ENCODE data around the gene PXK.

The PXK gene

GRCh38 chr3:58342676-58343075 is 10.0 kb downstream of the PXK start:
- H3K9me3 ChIP-seq (ENCODE audit: low read length), result no peaks in the 10 kb centered on the region
- no peak overlapping the region for H2AFZ ChIP-seq (ENCODE audit: low read depth, low read length)
- H3K36me3 ChIP-seq (ENCODE audit: insufficient read depth, low read length), result no peaks in the 10 kb centered on the region
- H3K4me1 ChIP-seq (ENCODE audit: insufficient read depth, low read length), result no peaks in the 10 kb centered on the region
- no peaks in the 10 kb centered on the region for H3K27me3 ChIP-seq (ENCODE audit: insufficient read depth, low read length)
- no peak overlapping the region for H3K4me3 ChIP-seq (ENCODE audit: low read length)

- Histone ChIP-seq H3K27me3 (ENCODE audit: insufficient read depth, low read length) (no peaks in the 10 kb centered on the region), H2AFZ (ENCODE audit: low read depth, low read length) (no peak overlapping the region), H3K36me3 (ENCODE audit: insufficient read depth, low read length) (no peaks in the 10 kb centered on the region)
Measured at GRCh38 chr3:58345457-58345856, 12.8 kb downstream of the PXK start.

GRCh38 chr3:58346368-58346767 is 13.7 kb downstream of the PXK start:
- no peak overlapping the region for H3K4me3 ChIP-seq (ENCODE audit: low read length)
- H3K27me3 ChIP-seq (ENCODE audit: insufficient read depth, low read length), result no peaks in the 10 kb centered on the region
- H2AFZ ChIP-seq (ENCODE audit: low read depth, low read length), result no peak overlapping the region
- no peaks in the 10 kb centered on the region for H3K4me1 ChIP-seq (ENCODE audit: insufficient read depth, low read length)
- H3K9me3 ChIP-seq (ENCODE audit: low read length), result no peaks in the 10 kb centered on the region
- H3K36me3 ChIP-seq (ENCODE audit: insufficient read depth, low read length), result no peaks in the 10 kb centered on the region

More at GRCh38 chr3:58345457-58345856, 12.8 kb downstream of the PXK start:
- no peaks in the 10 kb centered on the region for H3K4me1 ChIP-seq (ENCODE audit: insufficient read depth, low read length)
- no peaks in the 10 kb centered on the region for H3K9me3 ChIP-seq (ENCODE audit: low read length)
- no peak overlapping the region for H3K4me3 ChIP-seq (ENCODE audit: low read length)

- H3K4me1 ChIP-seq (ENCODE audit: insufficient read depth, low read length), result no peaks in the 10 kb centered on the region
- no peaks in the 10 kb centered on the region for H3K9me3 ChIP-seq (ENCODE audit: low read length)
- H3K4me3 ChIP-seq (ENCODE audit: low read length), result no peak overlapping the region
- no peak overlapping the region for H2AFZ ChIP-seq (ENCODE audit: low read depth, low read length)
- no peaks in the 10 kb centered on the region for H3K36me3 ChIP-seq (ENCODE audit: insufficient read depth, low read length)
- no peaks in the 10 kb centered on the region for H3K27me3 ChIP-seq (ENCODE audit: insufficient read depth, low read length)
Measured at GRCh38 chr3:58347984-58348383, 15.3 kb downstream of the PXK start.

GRCh38 chr3:58349792-58350626 is 17.3 kb downstream of the PXK start:
- H2AFZ ChIP-seq (ENCODE audit: low read depth, low read length), result no peak overlapping the region
- no peak overlapping the region for H3K4me3 ChIP-seq (ENCODE audit: low read length)
- no peaks in the 10 kb centered on the region for H3K27me3 ChIP-seq (ENCODE audit: insufficient read depth, low read length)
- no peaks in the 10 kb centered on the region for H3K9me3 ChIP-seq (ENCODE audit: low read length)
- H3K36me3 ChIP-seq (ENCODE audit: insufficient read depth, low read length), result no peaks in the 10 kb centered on the region
- H3K4me1 ChIP-seq (ENCODE audit: insufficient read depth, low read length), result no peaks in the 10 kb centered on the region

- Histone ChIP-seq H3K36me3 (ENCODE audit: insufficient read depth, low read length) (no peaks in the 10 kb centered on the region), H3K4me3 (ENCODE audit: low read length) (no peak overlapping the region)
Measured at GRCh38 chr3:58350627-58351013, 17.9 kb downstream of the PXK start.

GRCh38 chr3:58351920-58352319 is 19.2 kb downstream of the PXK start:
- H2AFZ ChIP-seq (ENCODE audit: low read depth, low read length), result no peak overlapping the region
- H3K4me3 ChIP-seq (ENCODE audit: low read length), result no peak overlapping the region
- no peaks in the 10 kb centered on the region for H3K27me3 ChIP-seq (ENCODE audit: insufficient read depth, low read length)
- H3K4me1 ChIP-seq (ENCODE audit: insufficient read depth, low read length), result no peaks in the 10 kb centered on the region
- H3K36me3 ChIP-seq (ENCODE audit: insufficient read depth, low read length), result no peaks in the 10 kb centered on the region
- no peaks in the 10 kb centered on the region for H3K9me3 ChIP-seq (ENCODE audit: low read length)

More at GRCh38 chr3:58350627-58351013, 17.9 kb downstream of the PXK start:
- no peaks in the 10 kb centered on the region for H3K4me1 ChIP-seq (ENCODE audit: insufficient read depth, low read length)
- no peaks in the 10 kb centered on the region for H3K27me3 ChIP-seq (ENCODE audit: insufficient read depth, low read length)
- no peaks in the 10 kb centered on the region for H3K9me3 ChIP-seq (ENCODE audit: low read length)
- H2AFZ ChIP-seq (ENCODE audit: low read depth, low read length), result no peak overlapping the region

- Histone ChIP-seq H3K27me3 (ENCODE audit: insufficient read depth, low read length) (no peaks in the 10 kb centered on the region), H3K4me1 (ENCODE audit: insufficient read depth, low read length) (no peaks in the 10 kb centered on the region), H3K36me3 (ENCODE audit: insufficient read depth, low read length) (no peaks in the 10 kb centered on the region), H2AFZ (ENCODE audit: low read depth, low read length) (no peak overlapping the region), H3K9me3 (ENCODE audit: low read length) (no peaks in the 10 kb centered on the region), H3K4me3 (ENCODE audit: low read length) (no peak overlapping the region)
Measured at GRCh38 chr3:58352626-58353025, 19.9 kb downstream of the PXK start.

- Histone ChIP-seq H3K4me1 (ENCODE audit: insufficient read depth, low read length) (no peaks in the 10 kb centered on the region), H3K36me3 (ENCODE audit: insufficient read depth, low read length) (no peaks in the 10 kb centered on the region), H3K4me3 (ENCODE audit: low read length) (no peak overlapping the region), H3K9me3 (ENCODE audit: low read length) (no peaks in the 10 kb centered on the region), H2AFZ (ENCODE audit: low read depth, low read length) (no peak overlapping the region), H3K27me3 (ENCODE audit: insufficient read depth, low read length) (no peaks in the 10 kb centered on the region)
Measured at GRCh38 chr3:58353722-58354553, 21.2 kb downstream of the PXK start.

- Histone ChIP-seq H3K27me3 (ENCODE audit: insufficient read depth, low read length) (no peaks in the 10 kb centered on the region), H2AFZ (ENCODE audit: low read depth, low read length) (no peak overlapping the region), H3K4me1 (ENCODE audit: insufficient read depth, low read length) (no peaks in the 10 kb centered on the region), H3K36me3 (ENCODE audit: insufficient read depth, low read length) (no peaks in the 10 kb centered on the region), H3K4me3 (ENCODE audit: low read length) (no peak overlapping the region), H3K9me3 (ENCODE audit: low read length) (no peaks in the 10 kb centered on the region)
Measured at GRCh38 chr3:58355179-58355578, 22.5 kb downstream of the PXK start.

- Histone ChIP-seq H2AFZ (ENCODE audit: low read depth, low read length) (no peak overlapping the region), H3K4me3 (ENCODE audit: low read length) (no peak overlapping the region), H3K36me3 (ENCODE audit: insufficient read depth, low read length) (no peaks in the 10 kb centered on the region), H3K4me1 (ENCODE audit: insufficient read depth, low read length) (no peaks in the 10 kb centered on the region), H3K9me3 (ENCODE audit: low read length) (no peaks in the 10 kb centered on the region), H3K27me3 (ENCODE audit: insufficient read depth, low read length) (no peaks in the 10 kb centered on the region)
Measured at GRCh38 chr3:58356054-58356453, 23.4 kb downstream of the PXK start.

- no peak overlapping the region for H3K4me3 ChIP-seq (ENCODE audit: low read length)
- no peaks in the 10 kb centered on the region for H3K4me1 ChIP-seq (ENCODE audit: insufficient read depth, low read length)
- H3K9me3 ChIP-seq (ENCODE audit: low read length), result no peaks in the 10 kb centered on the region
- no peaks in the 10 kb centered on the region for H3K27me3 ChIP-seq (ENCODE audit: insufficient read depth, low read length)
- H3K36me3 ChIP-seq (ENCODE audit: insufficient read depth, low read length), result no peaks in the 10 kb centered on the region
- no peak overlapping the region for H2AFZ ChIP-seq (ENCODE audit: low read depth, low read length)
Measured at GRCh38 chr3:58357402-58357801, 24.7 kb downstream of the PXK start.

- H3K9me3 ChIP-seq (ENCODE audit: low read length), result no peaks in the 10 kb centered on the region
- no peaks in the 10 kb centered on the region for H3K27me3 ChIP-seq (ENCODE audit: insufficient read depth, low read length)
- H3K36me3 ChIP-seq (ENCODE audit: insufficient read depth, low read length), result no peaks in the 10 kb centered on the region
- no peak overlapping the region for H3K4me3 ChIP-seq (ENCODE audit: low read length)
- H3K4me1 ChIP-seq (ENCODE audit: insufficient read depth, low read length), result no peaks in the 10 kb centered on the region
- H2AFZ ChIP-seq (ENCODE audit: low read depth, low read length), result no peak overlapping the region
Measured at GRCh38 chr3:58358092-58358491, 25.4 kb downstream of the PXK start.
